Activated CD4-positive, alpha-beta T cell treated with anti-CD3 and anti-CD28 coated beads, Interleukin-10, Interleukin-2, amounts not matched to agents 100 ng/mL and 50 ng/mL, durations not matched to agents 16 hours and 8 hours (primary cell): ENCODE measurements around the gene MAP3K19.

ENCODE experiments used
- DNase-seq: peaks from one replicate; pipeline ENCODE4 v3.0.0-alpha.2; 2020

Gene MAP3K19

DNA sequence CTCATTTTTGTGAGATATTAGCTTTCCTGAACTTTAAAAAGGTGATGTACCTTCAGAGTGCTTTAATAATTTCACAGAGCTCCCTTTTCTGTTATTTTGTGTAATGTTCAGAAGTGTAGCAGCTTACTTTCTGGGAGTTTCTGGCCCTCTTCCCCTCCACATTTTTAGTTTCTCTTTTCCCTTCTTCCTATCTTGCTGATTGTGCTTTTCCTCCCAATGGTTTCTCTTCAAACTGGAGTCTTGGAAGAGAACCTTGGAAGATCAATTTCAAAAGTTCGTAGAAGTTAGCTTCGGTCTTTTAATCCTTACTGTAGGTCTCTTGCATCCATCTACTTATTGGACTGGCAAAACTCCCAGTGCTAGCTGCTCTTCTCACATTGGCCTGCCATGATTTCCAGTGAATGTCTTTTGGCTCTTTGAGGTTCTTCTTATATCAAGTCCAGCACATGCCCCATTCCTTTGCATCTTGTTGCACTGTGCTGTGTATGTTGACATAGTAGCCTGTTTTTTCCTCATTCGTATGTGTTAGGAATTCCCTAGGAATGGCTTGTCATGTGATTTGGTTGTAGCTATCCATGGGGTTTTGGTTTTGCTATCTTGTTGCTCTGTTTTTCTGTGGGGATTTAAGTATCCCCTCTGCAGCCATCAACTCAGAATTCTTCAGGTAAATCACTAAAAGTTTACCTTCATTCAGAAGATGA lies 120.9 kb downstream of the MAP3K19 start:
- DNase-seq = no peak

DNA sequence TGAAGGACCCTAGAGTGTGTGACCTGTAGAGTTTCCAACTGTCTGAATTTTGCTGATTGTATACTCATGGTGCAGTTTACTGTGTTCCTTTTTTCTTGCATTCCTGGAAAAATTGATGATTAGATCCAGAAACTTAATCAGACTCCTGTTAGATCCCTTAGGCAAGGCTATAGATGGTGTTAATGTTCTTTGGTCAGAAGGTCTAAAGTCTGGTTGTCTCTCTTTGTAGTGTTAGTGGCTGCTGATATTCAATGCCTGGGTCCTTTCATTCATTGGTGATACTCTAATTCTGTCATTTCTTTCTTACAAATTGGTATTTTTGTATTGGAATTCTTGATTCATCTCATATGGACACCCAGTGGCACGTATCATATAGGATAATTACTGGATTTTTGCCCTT lies 122.3 kb downstream of the MAP3K19 start:
- no peak for DNase-seq

- peak; percentile 72 for DNase-seq
These were observed 127.7 kb downstream of the MAP3K19 start for GRCh38 chr2:134919341-134920210.

DNA sequence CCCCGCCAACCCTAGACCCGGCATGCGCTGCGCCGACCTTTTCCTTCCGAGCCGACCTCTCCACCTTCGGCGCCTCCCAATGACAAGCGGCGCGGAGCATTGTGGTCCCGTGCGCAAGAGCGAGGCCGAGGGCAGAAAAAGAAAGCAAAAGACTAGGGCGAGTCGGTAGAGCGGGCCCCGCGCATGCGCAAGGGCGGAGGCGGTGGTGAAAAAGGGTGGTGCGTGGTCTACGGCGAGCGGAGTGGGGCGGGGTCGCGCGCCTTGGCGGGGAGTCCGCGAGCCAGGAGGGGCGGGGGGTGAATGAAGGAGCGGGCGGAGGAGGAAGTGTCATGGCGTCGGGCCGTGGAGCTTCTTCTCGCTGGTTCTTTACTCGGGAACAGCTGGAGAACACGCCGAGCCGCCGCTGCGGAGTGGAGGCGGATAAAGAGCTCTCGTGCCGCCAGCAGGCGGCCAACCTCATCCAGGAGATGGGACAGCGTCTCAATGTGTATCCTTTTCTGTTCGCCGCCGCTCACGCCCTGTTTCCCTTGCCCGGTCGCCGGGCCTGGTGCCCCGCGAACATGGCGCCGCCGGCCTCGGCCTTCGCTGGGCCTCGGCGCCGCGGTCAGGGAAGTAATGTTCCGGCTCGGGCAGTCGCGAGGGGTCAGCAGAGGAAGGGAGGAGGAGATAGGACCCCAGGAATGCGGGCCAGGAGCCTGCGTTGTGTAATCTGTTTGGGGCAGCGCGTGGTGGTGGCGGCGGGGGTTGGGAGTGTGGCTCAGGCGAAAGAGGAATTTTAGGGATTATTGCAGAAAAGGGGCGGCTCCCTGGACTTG lies 128.5 kb downstream of the MAP3K19 start, which contains the start of gene CCNT2:
CCNT2 (plus strand) TSS at position 297 of the 815 bp plus-strand sequence; CDS start at position 330, 33 bp downstream.
- DNase-seq = peak; percentile 100

GRCh38 chr2:134917888-134918525 lies 129.2 kb downstream of the MAP3K19 start:
- DNase-seq = no peak

- DNase-seq = peak; percentile 2
These were observed 129.8 kb downstream of the MAP3K19 start for GRCh38 chr2:134917360-134917865.
